Adrenal gland (tissue), 5 donors: Measurements from ENCODE around the gene MET.

ENCODE experiments used
- POLR2A ChIP-seq, 2 donors: fragments of 450-650 bp; IDR thresholded peaks; one replicate each; pipeline ENCODE4 v1.6.1; 2017; ENCODE audit warnings: antibody characterized with exemption in 2 of 2, mild to moderate bottlenecking in 2 of 2, moderate library complexity in 1 of 2
- TF ChIP-seq, protein P1 (sequence below), 6 experiments: fragments of 450-650 bp in 4 of 6; fragments of 200-600 bp in 2 of 6; sonication (generic) in 1 of 6; IDR thresholded peaks; 1 replicate in 5 of 6; 2 replicates in 1 of 6; pipeline versions ENCODE4 v1.5.1 to v1.8.0; 2016 to 2021; ENCODE audit warnings: antibody characterized with exemption in 6 of 6, mild to moderate bottlenecking in 2 of 6, moderate library complexity in 1 of 6
- donor health status: DM: no; HTN: no; CAD: no.

DNA sequence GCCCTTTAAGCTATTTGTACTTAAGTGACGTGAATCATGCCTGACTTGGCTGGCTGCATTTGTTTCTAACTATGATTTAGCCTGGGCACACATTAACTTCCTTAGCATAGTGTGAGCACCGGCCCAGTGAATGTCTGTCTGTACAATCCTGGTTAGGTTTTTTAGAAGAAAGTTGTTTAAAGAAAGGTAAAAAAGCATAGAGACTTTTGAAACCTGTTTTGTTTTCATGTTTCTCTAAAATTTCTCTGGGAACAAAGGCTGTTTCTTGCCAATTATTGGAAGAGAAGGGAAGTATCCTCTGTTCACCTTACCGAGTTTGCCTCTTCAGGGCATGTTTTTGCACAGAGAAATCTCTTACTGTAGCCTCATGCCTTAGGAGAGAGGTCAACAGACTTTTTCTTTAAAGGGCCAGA, 42.9 kb upstream of the MET start:
- TF ChIP-seq, protein P1, sequence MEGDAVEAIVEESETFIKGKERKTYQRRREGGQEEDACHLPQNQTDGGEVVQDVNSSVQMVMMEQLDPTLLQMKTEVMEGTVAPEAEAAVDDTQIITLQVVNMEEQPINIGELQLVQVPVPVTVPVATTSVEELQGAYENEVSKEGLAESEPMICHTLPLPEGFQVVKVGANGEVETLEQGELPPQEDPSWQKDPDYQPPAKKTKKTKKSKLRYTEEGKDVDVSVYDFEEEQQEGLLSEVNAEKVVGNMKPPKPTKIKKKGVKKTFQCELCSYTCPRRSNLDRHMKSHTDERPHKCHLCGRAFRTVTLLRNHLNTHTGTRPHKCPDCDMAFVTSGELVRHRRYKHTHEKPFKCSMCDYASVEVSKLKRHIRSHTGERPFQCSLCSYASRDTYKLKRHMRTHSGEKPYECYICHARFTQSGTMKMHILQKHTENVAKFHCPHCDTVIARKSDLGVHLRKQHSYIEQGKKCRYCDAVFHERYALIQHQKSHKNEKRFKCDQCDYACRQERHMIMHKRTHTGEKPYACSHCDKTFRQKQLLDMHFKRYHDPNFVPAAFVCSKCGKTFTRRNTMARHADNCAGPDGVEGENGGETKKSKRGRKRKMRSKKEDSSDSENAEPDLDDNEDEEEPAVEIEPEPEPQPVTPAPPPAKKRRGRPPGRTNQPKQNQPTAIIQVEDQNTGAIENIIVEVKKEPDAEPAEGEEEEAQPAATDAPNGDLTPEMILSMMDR (IDR thresholded peaks at IDR 0.05) = no peak
- no peak for TF ChIP-seq POLR2A (IDR thresholded peaks at IDR 0.05)
